ENCODE measurements around the gene CDK19.

GRCh38 chr6:110859335-110859792 is 44.1 kb upstream of the CDK19 start:
- TF ChIP-seq POLR2A (IDR thresholded peaks at IDR 0.05) (no peak), CTCF (IDR thresholded peaks at IDR 0.05) (no peak)

Data from adrenal gland (tissue), 5 donors.